ENCODE data around the gene PDCD6IP. TPM values are rescaled to one million over a fixed set of nuclear protein-coding genes. Genes with fewer than 3 reads are reported as not detected.

The PDCD6IP gene
- total RNA-seq, 2 donors from 2014 or later = 40.5 to 104 TPM

DNA sequence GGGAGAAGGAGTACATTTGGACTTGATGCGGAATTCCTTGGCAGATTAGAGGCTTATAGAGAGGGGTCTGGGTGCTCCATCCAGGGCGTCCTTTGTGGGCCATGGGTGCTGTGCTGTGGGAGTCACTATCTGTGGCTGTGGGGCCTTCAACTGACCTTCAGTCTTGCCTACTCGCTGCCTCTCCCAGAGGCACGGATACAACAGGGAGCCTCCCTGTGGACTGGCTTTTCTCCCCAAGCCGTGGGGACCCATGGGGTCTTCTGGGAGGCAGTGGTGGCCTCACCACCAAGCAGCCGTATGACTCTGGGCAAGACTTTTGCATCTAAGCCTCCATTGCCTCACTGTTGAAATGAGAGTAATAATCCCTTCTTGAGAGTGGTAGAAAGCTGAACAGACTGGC is 83.9 kb downstream of the PDCD6IP start:
- no peaks in the 10 kb centered on the region for H3K27me3 ChIP-seq
- H3K27ac ChIP-seq = no peak overlapping the region
- intact Hi-C loops (cut with DNase I) = loop anchor here (10.0 kb wide), 1 partner anchor 803 kb away; no protein-coding TSS in a partner anchor
- DNase-seq (no peak), ATAC-seq (no peak)
- TF ChIP-seq POLR2A (IDR thresholded peaks at IDR 0.05) = no peak
- TF ChIP-seq, protein P1, sequence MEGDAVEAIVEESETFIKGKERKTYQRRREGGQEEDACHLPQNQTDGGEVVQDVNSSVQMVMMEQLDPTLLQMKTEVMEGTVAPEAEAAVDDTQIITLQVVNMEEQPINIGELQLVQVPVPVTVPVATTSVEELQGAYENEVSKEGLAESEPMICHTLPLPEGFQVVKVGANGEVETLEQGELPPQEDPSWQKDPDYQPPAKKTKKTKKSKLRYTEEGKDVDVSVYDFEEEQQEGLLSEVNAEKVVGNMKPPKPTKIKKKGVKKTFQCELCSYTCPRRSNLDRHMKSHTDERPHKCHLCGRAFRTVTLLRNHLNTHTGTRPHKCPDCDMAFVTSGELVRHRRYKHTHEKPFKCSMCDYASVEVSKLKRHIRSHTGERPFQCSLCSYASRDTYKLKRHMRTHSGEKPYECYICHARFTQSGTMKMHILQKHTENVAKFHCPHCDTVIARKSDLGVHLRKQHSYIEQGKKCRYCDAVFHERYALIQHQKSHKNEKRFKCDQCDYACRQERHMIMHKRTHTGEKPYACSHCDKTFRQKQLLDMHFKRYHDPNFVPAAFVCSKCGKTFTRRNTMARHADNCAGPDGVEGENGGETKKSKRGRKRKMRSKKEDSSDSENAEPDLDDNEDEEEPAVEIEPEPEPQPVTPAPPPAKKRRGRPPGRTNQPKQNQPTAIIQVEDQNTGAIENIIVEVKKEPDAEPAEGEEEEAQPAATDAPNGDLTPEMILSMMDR (IDR thresholded peaks at IDR 0.05) = no peak
- H3K4me3 ChIP-seq = no peak overlapping the region
- no peaks in the 10 kb centered on the region for H3K36me3 ChIP-seq (replicated peaks in 1 of 2; ENCODE audit: insufficient read depth in 1 of 2, low read depth in 2 of 2)
- no peaks in the 10 kb centered on the region for H3K9me3 ChIP-seq
- H3K4me1 ChIP-seq = peaks cover 6% of the 10 kb centered on the region
- WGBS, 2 donors = 57 to 61% methylated on average over 5 to 6 of the region's 6 CpGs

DNA sequence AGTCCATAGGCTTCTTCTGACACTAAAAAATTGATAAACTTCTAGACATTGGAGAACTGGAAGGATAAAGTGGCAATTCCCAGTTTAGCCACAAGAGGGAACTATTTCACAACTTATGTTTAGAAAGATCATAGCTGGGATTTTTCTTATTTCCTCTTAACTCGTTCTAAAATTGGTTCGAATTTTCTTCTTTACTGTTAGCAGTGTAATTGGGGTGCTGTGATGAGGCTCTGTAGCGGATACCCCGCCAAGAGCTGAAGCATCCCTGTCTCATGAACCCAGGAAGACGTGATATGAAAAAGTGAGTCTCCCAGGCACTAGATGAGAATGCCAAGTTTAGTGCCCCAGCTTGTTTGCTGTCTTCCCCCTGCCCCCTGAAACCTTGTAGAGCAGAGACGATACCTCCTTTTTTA is 85.1 kb downstream of the PDCD6IP start:
- intact Hi-C loops (cut with DNase I) = loop anchor here (10.0 kb wide), 1 partner anchor 801 kb away; no protein-coding TSS in a partner anchor
- Histone ChIP-seq H3K27me3 (no peaks in the 10 kb centered on the region), H3K36me3 (replicated peaks in 1 of 2; ENCODE audit: insufficient read depth in 1 of 2, low read depth in 2 of 2) (no peaks in the 10 kb centered on the region), H3K27ac (no peak overlapping the region), H3K4me3 (no peak overlapping the region), H3K4me1 (peaks cover 6% of the 10 kb centered on the region), H3K9me3 (no peaks in the 10 kb centered on the region)
- WGBS, 2 donors = 2 to 5% methylated on average over 6 of the region's 6 CpGs
- peak in 1 of 4 donors; percentile 36 for DNase-seq
- TF ChIP-seq, protein P1 (IDR thresholded peaks at IDR 0.05) = peak; percentile 54 to 88 (median 74)
- no peak for TF ChIP-seq POLR2A (IDR thresholded peaks at IDR 0.05)
- ATAC-seq = no peak

DNA sequence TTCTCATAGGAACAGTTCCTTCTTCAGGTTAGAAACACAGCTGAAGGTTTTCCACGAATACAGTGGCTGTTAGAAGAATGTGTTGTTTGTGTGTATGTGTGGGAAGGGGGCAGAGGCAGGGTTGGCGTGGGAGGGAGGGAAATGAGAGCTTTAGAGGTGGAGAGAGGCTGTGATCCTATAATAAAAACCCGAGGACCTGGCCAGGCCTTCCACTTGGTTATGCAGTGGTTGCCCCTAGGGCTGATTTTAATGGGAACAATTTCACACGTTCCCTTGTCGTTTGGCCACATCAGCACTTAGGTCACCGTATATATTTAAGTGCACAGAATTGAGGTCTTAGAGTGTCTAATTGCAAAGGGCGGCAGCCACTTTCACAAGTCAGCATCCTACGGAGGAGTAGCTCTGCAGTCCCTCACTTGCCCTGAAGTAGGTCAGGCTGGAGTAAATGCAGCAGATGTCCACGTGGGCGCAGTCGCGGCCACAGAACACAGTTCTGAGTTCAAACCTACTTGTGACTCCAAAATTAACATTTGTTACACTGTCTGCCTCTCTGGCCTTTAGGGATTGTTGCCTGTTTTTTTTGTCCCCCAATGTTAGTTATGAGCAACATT is 85.6 kb downstream of the PDCD6IP start:
- 24 to 28% methylated on average over 11 to 12 of the region's 12 CpGs for WGBS, 2 donors
- Histone ChIP-seq H3K4me3 (no peak overlapping the region), H3K36me3 (replicated peaks in 1 of 2; ENCODE audit: insufficient read depth in 1 of 2, low read depth in 2 of 2) (no peaks in the 10 kb centered on the region), H3K27ac (no peak overlapping the region), H3K4me1 (peaks cover 6% of the 10 kb centered on the region), H3K27me3 (no peaks in the 10 kb centered on the region), H3K9me3 (no peaks in the 10 kb centered on the region)
- TF ChIP-seq POLR2A (IDR thresholded peaks at IDR 0.05) = no peak
- TF ChIP-seq, protein P1 (IDR thresholded peaks at IDR 0.05) = peak in 3 of 7 experiments; percentile 10 to 21 (median 18)
- ATAC-seq = no peak
- no peak for DNase-seq
- intact Hi-C loops (cut with DNase I) = loop anchor here (10.0 kb wide), 1 partner anchor 801 kb away; no protein-coding TSS in a partner anchor

DNA sequence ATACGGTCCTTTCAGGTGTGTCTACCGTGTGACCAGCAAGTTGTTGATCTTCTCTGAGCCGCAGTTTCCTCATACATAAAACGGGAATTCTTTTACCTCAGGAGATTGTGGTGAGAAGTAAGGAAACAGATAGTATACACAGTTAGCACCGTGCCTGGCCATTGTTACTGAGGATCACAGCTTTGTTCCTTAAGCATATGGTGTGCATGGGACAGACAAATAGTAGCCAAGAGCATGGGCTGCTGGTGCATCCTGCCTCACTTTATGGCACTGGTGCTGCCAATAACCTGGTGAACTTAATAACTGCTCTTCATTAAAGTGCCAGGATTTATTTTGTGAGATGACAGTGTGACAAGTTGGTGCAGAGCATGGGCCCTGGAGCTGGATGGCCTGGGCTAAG is 86.3 kb downstream of the PDCD6IP start:
- no peak for TF ChIP-seq POLR2A (IDR thresholded peaks at IDR 0.05)
- TF ChIP-seq, protein P1 (IDR thresholded peaks at IDR 0.05) = no peak
- H3K4me3 ChIP-seq = no peak overlapping the region
- 27 to 31% methylated on average over 5 of the region's 5 CpGs for WGBS, 2 donors
- peaks cover 6% of the 10 kb centered on the region for H3K4me1 ChIP-seq
- no peak overlapping the region for H3K27ac ChIP-seq
- no peaks in the 10 kb centered on the region for H3K9me3 ChIP-seq
- intact Hi-C loops (cut with DNase I) = loop anchor here (10.0 kb wide), 1 partner anchor 800 kb away; no protein-coding TSS in a partner anchor
- H3K27me3 ChIP-seq = no peaks in the 10 kb centered on the region
- no peak for DNase-seq
- H3K36me3 ChIP-seq (replicated peaks in 1 of 2; ENCODE audit: insufficient read depth in 1 of 2, low read depth in 2 of 2) = no peaks in the 10 kb centered on the region
- no peak for ATAC-seq

DNA sequence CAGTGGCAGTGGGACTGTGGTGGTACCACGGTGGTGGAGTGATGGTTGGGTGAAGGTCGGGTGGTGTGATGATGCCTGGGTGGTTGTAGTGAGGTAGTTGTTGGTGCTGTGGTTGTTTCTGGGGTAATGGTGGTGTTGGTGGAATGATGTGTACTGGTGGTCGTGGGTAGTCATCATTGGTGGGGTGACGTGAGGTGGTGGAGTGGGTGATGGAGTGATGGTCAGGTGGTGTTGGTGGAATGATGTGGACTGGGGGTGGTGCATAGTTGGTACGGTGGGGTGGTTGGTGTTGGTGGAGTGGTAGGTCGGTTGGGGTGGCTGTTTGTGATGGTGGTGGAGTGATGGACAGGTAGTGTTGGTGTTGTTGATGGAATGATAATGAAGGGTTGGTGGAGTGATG is 87.1 kb downstream of the PDCD6IP start:
- Histone ChIP-seq H3K9me3 (no peaks in the 10 kb centered on the region), H3K27me3 (no peaks in the 10 kb centered on the region), H3K4me1 (peaks cover 6% of the 10 kb centered on the region), H3K27ac (no peak overlapping the region), H3K36me3 (replicated peaks in 1 of 2; ENCODE audit: insufficient read depth in 1 of 2, low read depth in 2 of 2) (no peaks in the 10 kb centered on the region), H3K4me3 (no peak overlapping the region)
- no peak for ATAC-seq
- WGBS, 2 donors = 49 to 56% methylated on average over 6 of the region's 6 CpGs
- intact Hi-C loops (cut with DNase I) = loop anchor here (10.0 kb wide), 1 partner anchor 799 kb away; no protein-coding TSS in a partner anchor
- TF ChIP-seq, protein P1 (IDR thresholded peaks at IDR 0.05) = no peak
- no peak for TF ChIP-seq POLR2A (IDR thresholded peaks at IDR 0.05)
- DNase-seq = no peak

All from body of pancreas (tissue), 4 donors.